HG03460 (cell line): ENCODE results near the gene ELL2.
"Not testable (repeated sequence)": the region's sequence is repeated elsewhere in the genome, so short reads cannot be mapped to it uniquely, and the experiment has no call there.

Experiments used
- ATAC-seq: cut with Tn5 transposase; IDR thresholded peaks from one replicate; pipeline ENCODE4 v1.9.1; 2021; ENCODE audit not compliant: unreplicated experiment

The ELL2 gene

GRCh38 chr5:95841914-95842812, 119.5 kb downstream of the ELL2 start:
- no peak for ATAC-seq

- ATAC-seq = no peak
These were observed 120.5 kb downstream of the ELL2 start for GRCh38 chr5:95840956-95841705.

DNA sequence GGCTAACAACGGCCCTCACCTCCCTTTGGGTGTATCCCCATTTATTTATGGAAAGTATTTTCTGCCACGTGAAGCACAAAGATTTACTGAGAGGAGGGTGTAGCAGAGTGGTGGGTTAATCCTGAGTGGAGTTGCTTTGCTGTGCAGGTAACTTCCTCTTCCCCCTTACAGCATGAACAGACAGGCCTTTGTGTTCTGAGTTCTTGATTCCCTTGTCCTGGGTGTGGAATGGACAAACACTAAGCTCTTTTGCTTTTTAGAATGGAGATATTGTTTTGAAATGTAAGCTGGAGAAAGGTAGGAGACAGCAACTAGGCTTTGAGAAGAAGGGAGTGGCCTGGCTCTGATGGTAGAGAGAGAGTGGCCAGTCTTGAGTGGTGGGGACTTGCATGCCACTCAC, 122.0 kb downstream of the ELL2 start:
- ATAC-seq = no peak

- no peak for ATAC-seq
These were observed 123.1 kb downstream of the ELL2 start for GRCh38 chr5:95838556-95838955.

DNA sequence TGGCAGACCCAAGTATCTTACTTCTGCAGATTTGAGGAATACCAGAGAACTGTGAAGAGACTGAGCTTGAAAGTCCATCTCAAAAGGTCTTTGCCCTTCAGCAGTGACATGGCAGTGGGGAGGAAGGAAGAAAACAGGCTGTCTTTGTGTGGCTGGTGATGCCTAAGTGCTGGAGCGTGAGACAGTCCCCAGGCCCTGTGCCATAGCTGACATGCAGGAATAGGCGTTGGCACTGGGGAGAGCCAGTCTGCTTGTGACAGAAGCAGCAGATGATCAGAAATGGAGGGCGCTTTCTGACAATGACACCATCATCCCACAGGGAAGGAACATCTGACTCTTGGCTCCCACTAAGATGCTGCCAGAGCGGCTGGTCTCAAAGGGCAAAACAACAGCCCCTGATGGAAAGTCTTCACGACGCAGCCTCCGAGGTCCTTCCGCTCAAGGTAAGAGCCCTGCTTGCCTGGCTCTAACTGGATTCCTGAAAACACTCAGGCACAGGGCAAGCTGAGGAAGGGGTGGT, 123.6 kb downstream of the ELL2 start:
- ATAC-seq = no peak

DNA sequence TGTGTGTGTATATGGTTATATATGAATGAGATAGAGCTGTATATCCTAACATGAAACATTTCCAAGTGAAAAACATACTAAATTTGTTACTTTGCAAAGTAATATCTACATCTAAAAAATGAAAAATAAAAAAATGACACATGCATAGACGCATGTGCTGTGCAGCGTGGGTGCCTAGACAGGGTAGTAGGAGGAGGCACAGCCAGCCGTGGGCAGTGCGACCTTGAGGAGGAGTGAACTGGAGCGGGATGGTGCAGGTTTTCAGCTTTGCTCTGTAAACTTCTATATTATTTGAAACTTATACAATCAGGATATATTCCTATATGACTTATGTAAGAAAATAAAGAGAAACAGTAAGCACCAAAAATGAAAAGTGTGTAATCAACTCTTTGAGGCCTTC, 124.2 kb downstream of the ELL2 start:
- ATAC-seq = no peak

DNA sequence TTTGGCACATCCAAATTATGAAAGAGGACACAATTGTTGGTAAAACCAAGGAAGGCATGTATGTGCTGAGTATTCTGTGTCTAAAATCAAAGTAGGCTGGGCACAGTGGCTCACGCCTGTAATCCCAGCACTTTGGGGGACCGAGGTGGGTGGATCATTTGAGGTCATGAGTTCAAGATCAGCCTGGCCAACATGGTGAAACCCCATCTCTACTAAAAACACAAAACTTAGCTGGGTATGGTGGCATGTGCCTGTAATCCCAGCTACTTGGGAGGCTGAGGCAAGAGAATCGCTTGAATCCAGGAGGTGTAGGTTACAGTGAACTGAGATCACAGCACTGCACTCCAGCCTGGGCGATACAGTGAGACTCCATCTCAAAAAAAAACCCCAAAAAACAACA, 124.7 kb downstream of the ELL2 start:
- not testable (repeated sequence) for ATAC-seq

DNA sequence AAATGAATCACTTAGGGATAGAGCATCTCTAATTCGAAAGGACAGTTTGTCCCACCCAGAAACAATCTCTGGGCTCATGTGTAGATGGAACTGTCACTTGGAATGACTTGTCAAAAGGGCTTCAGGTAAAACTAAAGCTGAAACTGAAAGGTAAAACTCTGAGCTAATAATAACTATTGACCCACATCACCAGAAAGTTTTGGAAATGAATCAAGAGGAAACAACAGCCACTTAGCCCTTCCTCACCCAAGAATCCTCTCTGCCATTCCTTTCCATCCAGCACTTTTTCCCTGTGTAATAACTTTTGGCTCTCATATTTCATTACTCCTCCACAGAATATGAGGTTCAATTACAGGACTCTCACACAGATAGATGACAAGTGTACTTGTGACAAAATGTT, 125.1 kb downstream of the ELL2 start:
- no peak for ATAC-seq

DNA sequence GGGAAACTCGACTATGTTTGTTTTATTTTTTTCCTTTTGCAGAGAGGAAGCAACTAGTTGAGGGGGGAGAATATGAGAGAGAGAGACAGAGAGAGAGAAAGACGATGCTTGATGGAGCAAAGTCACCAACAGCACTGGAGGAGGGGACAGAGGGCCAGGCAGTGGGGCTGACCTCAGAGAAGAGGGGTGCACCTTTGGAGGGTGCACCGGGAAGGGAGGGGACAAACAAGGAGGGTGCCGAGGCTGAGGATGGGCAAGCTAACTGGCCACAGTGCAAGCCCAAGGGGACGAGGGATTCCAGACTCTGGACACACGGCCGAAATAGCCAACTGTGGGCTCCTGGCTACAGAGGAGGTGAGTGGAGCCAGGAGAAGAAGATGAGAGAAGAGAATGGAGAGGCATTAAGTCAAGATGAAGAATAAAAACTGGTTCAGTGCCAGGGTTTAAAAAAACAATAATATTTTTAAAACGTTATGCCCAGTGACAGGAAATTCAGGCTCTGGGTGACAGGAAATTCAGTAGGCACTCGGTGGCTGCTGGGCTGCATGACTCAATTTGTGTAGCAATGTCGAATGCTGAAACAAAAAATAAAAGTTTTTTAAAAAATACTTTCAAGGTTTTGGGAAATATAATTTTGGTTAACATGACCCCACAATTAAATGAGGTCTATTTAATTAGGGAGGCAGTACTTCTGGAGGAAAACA, 125.8 kb downstream of the ELL2 start:
- no peak for ATAC-seq
